WTC11 (cell line): Measurements from ENCODE around the gene CD200R1. TPM values are rescaled to one million over a fixed set of nuclear protein-coding genes. Genes with fewer than 3 reads are reported as not detected.

ENCODE experiments used
- ATAC-seq: fragments of 200-7000 bp; cut with Tn5 transposase; 2 replicates; pipeline ENCODE4 v1.10.0; 2021; ENCODE audit warnings: mild to moderate bottlenecking, moderate library complexity
- CTCF ChIA-PET: fragments of 300-600 bp; sonication (Branson Sonifier 250); formaldehyde crosslinking; loops from one replicate; lab custom pipeline; 2021; ENCODE audit warnings: antibody characterized with exemption; lab: Charles Lee
- POLR2A ChIA-PET: fragments of 350-600 bp; sonication (Branson Sonifier 250); formaldehyde crosslinking; loops from one replicate; lab custom pipeline; 2021; ENCODE audit warnings: antibody characterized with exemption; lab: Charles Lee
- DNase-seq: peaks from one replicate; pipeline ENCODE4 v3.0.0; 2021; ENCODE audit warnings: low spot score
- H3K27ac Mint-ChIP-seq: 2 replicates; pipeline ENCODE4 v1.8.0; 2021; ENCODE audit warnings: mixed read lengths
- H3K27me3 Mint-ChIP-seq: 2 replicates; pipeline ENCODE4 v1.8.0; 2021; ENCODE audit warnings: low read depth, mild to moderate bottlenecking, moderate library complexity, mixed read lengths
- H3K36me3 Mint-ChIP-seq: 2 replicates; pipeline ENCODE4 v1.8.0; 2021; ENCODE audit warnings: mixed read lengths
- H3K4me1 Mint-ChIP-seq: 2 replicates; pipeline ENCODE4 v1.8.0; 2022; ENCODE audit warnings: mixed read lengths
- H3K4me3 Mint-ChIP-seq: 2 replicates; pipeline ENCODE4 v1.8.0; 2021; ENCODE audit warnings: mild to moderate bottlenecking, moderate library complexity, mixed read lengths
- H3K9me3 Mint-ChIP-seq: 2 replicates; pipeline ENCODE4 v1.8.0; 2021; ENCODE audit warnings: mixed read lengths
- ARID4B ChIP-seq: sonication (generic); formaldehyde crosslinking; IDR thresholded peaks from 2 replicates; pipeline ENCODE4 v1.8.0; 2023; ENCODE audit warnings: missing genetic modification reagents, mild to moderate bottlenecking, borderline replicate concordance
- CDX4 ChIP-seq: fragments of 250-450 bp; sonication (Bioruptor Pico); IDR thresholded peaks from 2 replicates; pipeline ENCODE4 v1.9.0; 2021; ENCODE audit warnings: moderate library complexity, mild to moderate bottlenecking, inconsistent platforms, borderline replicate concordance
- ELF4 ChIP-seq: sonication (generic); formaldehyde crosslinking; IDR thresholded peaks from 2 replicates; pipeline ENCODE4 v1.8.1; 2022; ENCODE audit warnings: low read depth, mild to moderate bottlenecking, moderate library complexity, missing genetic modification reagents
- EMX1 ChIP-seq: fragments of 250-450 bp; sonication (Bioruptor Pico); IDR thresholded peaks from 2 replicates; pipeline ENCODE4 v1.8.0; 2021; ENCODE audit warnings: mild to moderate bottlenecking
- GABPB1 ChIP-seq: sonication (generic); formaldehyde crosslinking; IDR thresholded peaks from 2 replicates; pipeline ENCODE4 v1.8.1; 2023; ENCODE audit warnings: mild to moderate bottlenecking, missing genetic modification reagents
- GRHL2 ChIP-seq: fragments of 250-450 bp; sonication (Bioruptor Pico); IDR thresholded peaks from 2 replicates; pipeline ENCODE4 v1.8.0; 2022; ENCODE audit warnings: mild to moderate bottlenecking, moderate library complexity; ENCODE audit not compliant: insufficient replicate concordance, severe bottlenecking
- HMGA2 ChIP-seq: fragments of 250-450 bp; sonication (Bioruptor Pico); IDR thresholded peaks from 2 replicates; pipeline ENCODE4 v1.4.0; 2021; ENCODE audit warnings: mild to moderate bottlenecking, moderate library complexity
- MLX ChIP-seq: sonication (generic); formaldehyde crosslinking; IDR thresholded peaks from 2 replicates; pipeline ENCODE4 v1.8.1; 2023; ENCODE audit warnings: mild to moderate bottlenecking, missing genetic modification reagents, moderate library complexity
- NFYB ChIP-seq: sonication (generic); formaldehyde crosslinking; conservative IDR thresholded peaks from 2 replicates; pipeline ENCODE4 v1.8.0; 2022; ENCODE audit warnings: low read depth, missing genetic modification reagents
- NR2C2 ChIP-seq: sonication (generic); formaldehyde crosslinking; IDR thresholded peaks from 2 replicates; pipeline ENCODE4 v1.8.0; 2022; ENCODE audit warnings: mild to moderate bottlenecking, missing genetic modification reagents
- OVOL2 ChIP-seq: fragments of 250-450 bp; sonication (Bioruptor Pico); IDR thresholded peaks from 2 replicates; pipeline ENCODE4 v1.9.0; 2021; ENCODE audit warnings: mild to moderate bottlenecking, borderline replicate concordance
- RELA ChIP-seq: sonication (generic); formaldehyde crosslinking; IDR thresholded peaks from 2 replicates; pipeline ENCODE4 v1.8.1; 2022; ENCODE audit warnings: missing genetic modification reagents, mild to moderate bottlenecking, borderline replicate concordance
- SOX15 ChIP-seq: fragments of 250-450 bp; sonication (Bioruptor Pico); IDR thresholded peaks from 2 replicates; pipeline ENCODE4 v1.9.0; 2021; ENCODE audit warnings: mild to moderate bottlenecking
- ZBTB43 ChIP-seq: sonication (generic); formaldehyde crosslinking; IDR thresholded peaks from 2 replicates; pipeline ENCODE4 v1.8.1; 2023; ENCODE audit warnings: mild to moderate bottlenecking, missing genetic modification reagents
- ZNF138 ChIP-seq: sonication (generic); formaldehyde crosslinking; conservative IDR thresholded peaks from 2 replicates; pipeline ENCODE4 v1.8.1; 2022; ENCODE audit warnings: mild to moderate bottlenecking, moderate library complexity, missing genetic modification reagents
- ZNF281 ChIP-seq: sonication (generic); formaldehyde crosslinking; IDR thresholded peaks from 2 replicates; pipeline ENCODE4 v1.8.0; 2023; ENCODE audit warnings: mild to moderate bottlenecking, missing genetic modification reagents
- ZNF416 ChIP-seq: fragments of 250-450 bp; sonication (Bioruptor Pico); IDR thresholded peaks from 2 replicates; pipeline ENCODE4 v1.9.0; 2021; ENCODE audit warnings: mild to moderate bottlenecking, inconsistent platforms
- ZNF671 ChIP-seq: fragments of 250-450 bp; sonication (Bioruptor Pico); IDR thresholded peaks from 2 replicates; pipeline ENCODE4 v1.8.0; 2021; ENCODE audit warnings: mild to moderate bottlenecking
- total RNA-seq: library from RNA; stranded (reverse); gene quantifications from 3 replicates; pipeline ENCODE4 v1.2.3, GENCODE V29; 2021

CD200R1 gene
- total RNA-seq, 1 experiment from 2014 or later, result not detected

GRCh38 chr3:112980080-112980479, 5.2 kb upstream of the CD200R1 start:
- no peaks in the 10 kb centered on the region for H3K4me1 Mint-ChIP-seq
- H3K36me3 Mint-ChIP-seq, result no peaks in the 10 kb centered on the region
- ChIA-PET POLR2A (no interaction called here), CTCF (interaction anchor here (1.0 to 1.8 kb wide), 3 partner anchors 245 to 337 kb away, joined by 3 to 61 read pairs (median 5); no protein-coding TSS in a partner anchor)
- no peak for TF ChIP-seq ZNF416
- TF ChIP-seq CDX4 (CRISPR knock-in tag), result no peak
- no peak for TF ChIP-seq ZNF671
- no peak for TF ChIP-seq ZNF138
- TF ChIP-seq SOX15 (CRISPR knock-in tag), result no peak
- no peak for TF ChIP-seq ARID4B (CRISPR knock-in tag)
- no peak for TF ChIP-seq GRHL2 (CRISPR knock-in tag)
- no peak for TF ChIP-seq OVOL2 (CRISPR knock-in tag)
- no peak for TF ChIP-seq ZBTB43 (CRISPR knock-in tag)
- TF ChIP-seq GABPB1 (CRISPR knock-in tag), result no peak
- no peak for TF ChIP-seq EMX1 (CRISPR knock-in tag)
- no peak for TF ChIP-seq HMGA2 (CRISPR knock-in tag)
- TF ChIP-seq ELF4 (CRISPR knock-in tag), result no peak
- no peak for TF ChIP-seq NR2C2 (CRISPR knock-in tag)
- no peak for TF ChIP-seq RELA (CRISPR knock-in tag)
- no peak for TF ChIP-seq MLX (CRISPR knock-in tag)
- TF ChIP-seq ZNF281 (CRISPR knock-in tag), result no peak
- no peak for TF ChIP-seq NFYB
- H3K27ac Mint-ChIP-seq, result no peak overlapping the region
- DNase-seq, result no peak
- H3K4me3 Mint-ChIP-seq, result no peak overlapping the region
- no peak for ATAC-seq
- no peaks in the 10 kb centered on the region for H3K27me3 Mint-ChIP-seq
- H3K9me3 Mint-ChIP-seq, result no peaks in the 10 kb centered on the region
